Fibroblast of lung (primary cell): ENCODE measurements around the gene PLOD3. TPM values are rescaled to one million over a fixed set of nuclear protein-coding genes. Genes with fewer than 3 reads are reported as not detected.
"Not testable (repeated sequence)": the region's sequence is repeated elsewhere in the genome, so short reads cannot be mapped to it uniquely, and the experiment has no call there.

Experiments used
- DNase-seq, 2 donors: peaks; one replicate each; pipeline versions ENCODE4 v3.0.0 to v3.0.0-alpha.2; 2010; ENCODE audit warnings: low read depth in 2 of 2
- H2AFZ ChIP-seq: 2 replicates; pipeline ENCODE4 v1.5.1; 2012; ENCODE audit warnings: low read length, control low read depth, inconsistent platforms
- H3K27ac ChIP-seq: 2 replicates; pipeline ENCODE4 v1.5.1; 2011; ENCODE audit warnings: low read length, control low read depth; ENCODE audit not compliant: insufficient read depth
- H3K27me3 ChIP-seq: 2 replicates; pipeline ENCODE4 v1.5.1; 2011; ENCODE audit warnings: mild to moderate bottlenecking, low read length; ENCODE audit not compliant: control insufficient read depth, insufficient read depth
- H3K36me3 ChIP-seq: 2 replicates; pipeline ENCODE4 v1.5.1; 2011; ENCODE audit warnings: low read length; ENCODE audit not compliant: control insufficient read depth, insufficient read depth
- H3K4me1 ChIP-seq: 2 replicates; pipeline ENCODE4 v1.5.1; 2011; ENCODE audit warnings: low read length; ENCODE audit not compliant: control insufficient read depth, insufficient read depth; ENCODE audit errors: extremely low read depth
- H3K4me2 ChIP-seq: 2 replicates; pipeline ENCODE4 v1.5.1; 2011; ENCODE audit warnings: low read length, control low read depth; ENCODE audit not compliant: insufficient read depth; ENCODE audit errors: extremely low read depth
- H3K4me3 ChIP-seq, 4 experiments: fragments of 200-600 bp in 1 of 4; sonication (generic) in 1 of 4; replicated peaks in 1 of 4; 2 replicates each; pipeline ENCODE4 v1.5.1; 2011 to 2016; ENCODE audit warnings: low read length in 4 of 4, low read depth in 3 of 4, mild to moderate bottlenecking in 3 of 4, control low read depth in 2 of 4, inconsistent platforms in 1 of 4, mixed read lengths in 1 of 4; ENCODE audit not compliant: insufficient read depth in 1 of 4; ENCODE audit errors: control extremely low read depth in 1 of 4
- H3K79me2 ChIP-seq: 2 replicates; pipeline ENCODE4 v1.5.1; 2012; ENCODE audit warnings: mild to moderate bottlenecking, low read length, inconsistent platforms; ENCODE audit not compliant: control insufficient read depth, insufficient read depth
- H3K9ac ChIP-seq: 2 replicates; pipeline ENCODE4 v1.5.1; 2011; ENCODE audit warnings: mild to moderate bottlenecking, low read length, control low read depth; ENCODE audit not compliant: insufficient read depth
- H3K9me3 ChIP-seq: 2 replicates; pipeline ENCODE4 v1.5.1; 2012; ENCODE audit warnings: low read depth, low read length; ENCODE audit not compliant: control insufficient read depth, insufficient read depth
- H4K20me1 ChIP-seq: 2 replicates; pipeline ENCODE4 v1.5.1; 2011; ENCODE audit warnings: low read length; ENCODE audit not compliant: control insufficient read depth, insufficient read depth; ENCODE audit errors: extremely low read depth
- EZH2 ChIP-seq: IDR thresholded peaks from 2 replicates; pipeline ENCODE4 v1.5.1; 2012; ENCODE audit warnings: low read length, control low read depth, mild to moderate bottlenecking; ENCODE audit errors: missing control alignments
- polyA plus RNA-seq, 2 donors: library from polyadenylated mRNA; depleted of rRNA in 1 of 2; stranded (reverse) in 1 of 2; unstranded in 1 of 2; fragments of >200 nt; gene quantifications; 2 replicates each; pipeline ENCODE4 v1.2.1, GENCODE V29; 2011 to 2012; ENCODE audit warnings: missing spikeins in 1 of 2
- total RNA-seq: library from RNA; depleted of rRNA; stranded (reverse); fragments of >200 nt; gene quantifications from 2 replicates; pipeline ENCODE4 v1.2.1, GENCODE V29; 2014
- TF ChIP-seq, protein P1 (sequence below), 2 donors: IDR thresholded peaks in 1 of 2; conservative IDR thresholded peaks in 1 of 2; 1 replicate in 1 of 2; 2 replicates in 1 of 2; pipeline ENCODE4 v1.5.1; 2011 to 2012; ENCODE audit warnings: low read length in 2 of 2, control low read depth in 1 of 2, inconsistent platforms in 1 of 2, low read depth in 1 of 2, mild to moderate bottlenecking in 1 of 2

Gene PLOD3
- total and polyA plus RNA-seq, 2 donors (not counting 1 experiment from before 2014, with no cell fraction given): 86.0 to 89.0 TPM

DNA sequence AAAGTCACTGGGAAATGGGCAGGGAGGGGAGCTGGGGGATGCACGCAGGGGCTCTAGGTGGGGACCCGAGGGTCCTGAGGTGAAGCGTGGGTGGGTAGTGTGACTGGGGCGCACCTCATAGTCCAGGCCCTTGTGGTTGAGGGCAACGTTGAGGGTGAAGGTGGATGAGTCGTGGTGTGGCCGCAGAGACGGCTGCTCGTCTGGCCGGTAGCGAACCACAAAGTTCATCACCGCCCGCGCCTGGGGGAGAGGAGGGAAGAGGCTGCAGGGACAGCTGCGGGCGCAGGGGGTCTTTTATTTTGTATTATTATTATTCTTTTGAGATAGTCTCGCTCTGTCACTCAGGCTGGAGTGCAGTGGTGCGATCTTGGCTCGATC, 10.7 kb downstream of the PLOD3 start:
- H3K4me2 ChIP-seq: no peak overlapping the region
- H3K27ac ChIP-seq: no peak overlapping the region
- no peak overlapping the region for H2AFZ ChIP-seq
- no peak overlapping the region for H3K9ac ChIP-seq
- no peak for TF ChIP-seq EZH2
- TF ChIP-seq, protein P1, sequence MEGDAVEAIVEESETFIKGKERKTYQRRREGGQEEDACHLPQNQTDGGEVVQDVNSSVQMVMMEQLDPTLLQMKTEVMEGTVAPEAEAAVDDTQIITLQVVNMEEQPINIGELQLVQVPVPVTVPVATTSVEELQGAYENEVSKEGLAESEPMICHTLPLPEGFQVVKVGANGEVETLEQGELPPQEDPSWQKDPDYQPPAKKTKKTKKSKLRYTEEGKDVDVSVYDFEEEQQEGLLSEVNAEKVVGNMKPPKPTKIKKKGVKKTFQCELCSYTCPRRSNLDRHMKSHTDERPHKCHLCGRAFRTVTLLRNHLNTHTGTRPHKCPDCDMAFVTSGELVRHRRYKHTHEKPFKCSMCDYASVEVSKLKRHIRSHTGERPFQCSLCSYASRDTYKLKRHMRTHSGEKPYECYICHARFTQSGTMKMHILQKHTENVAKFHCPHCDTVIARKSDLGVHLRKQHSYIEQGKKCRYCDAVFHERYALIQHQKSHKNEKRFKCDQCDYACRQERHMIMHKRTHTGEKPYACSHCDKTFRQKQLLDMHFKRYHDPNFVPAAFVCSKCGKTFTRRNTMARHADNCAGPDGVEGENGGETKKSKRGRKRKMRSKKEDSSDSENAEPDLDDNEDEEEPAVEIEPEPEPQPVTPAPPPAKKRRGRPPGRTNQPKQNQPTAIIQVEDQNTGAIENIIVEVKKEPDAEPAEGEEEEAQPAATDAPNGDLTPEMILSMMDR (conservative IDR thresholded peaks at IDR 0.05 in 1 of 2, IDR thresholded peaks at IDR 0.05 in 1 of 2; ENCODE audit: low read depth in 1 of 2, low read length in 2 of 2): no peak
- H3K36me3 ChIP-seq: peaks cover 14% of the 10 kb centered on the region
- H3K27me3 ChIP-seq: peaks cover 16% of the 10 kb centered on the region
- peaks cover 2% of the 10 kb centered on the region for H3K4me1 ChIP-seq
- H3K79me2 ChIP-seq: no peaks in the 10 kb centered on the region
- H3K9me3 ChIP-seq: no peaks in the 10 kb centered on the region
- H4K20me1 ChIP-seq: no peaks in the 10 kb centered on the region
- no peak overlapping the region for H3K4me3 ChIP-seq
- DNase-seq: no peak

GRCh38 chr7:101205901-101206664, 11.3 kb downstream of the PLOD3 start:
- H3K36me3 ChIP-seq: peaks cover 12% of the 10 kb centered on the region
- H3K4me3 ChIP-seq: no peak overlapping the region
- H4K20me1 ChIP-seq: no peaks in the 10 kb centered on the region
- H3K9ac ChIP-seq: no peak overlapping the region
- no peaks in the 10 kb centered on the region for H3K9me3 ChIP-seq
- no peak overlapping the region for H3K4me2 ChIP-seq
- DNase-seq: no peak
- H3K27me3 ChIP-seq: peaks cover 19% of the 10 kb centered on the region
- no peaks in the 10 kb centered on the region for H3K79me2 ChIP-seq
- TF ChIP-seq EZH2: no peak
- TF ChIP-seq, protein P1 (conservative IDR thresholded peaks at IDR 0.05 in 1 of 2, IDR thresholded peaks at IDR 0.05 in 1 of 2; ENCODE audit: low read depth in 1 of 2, low read length in 2 of 2): no peak
- no peak overlapping the region for H3K27ac ChIP-seq
- peaks cover 2% of the 10 kb centered on the region for H3K4me1 ChIP-seq
- no peak overlapping the region for H2AFZ ChIP-seq

- not testable (repeated sequence) for H3K36me3 ChIP-seq, DNase-seq, H3K4me1 ChIP-seq, H4K20me1 ChIP-seq, H2AFZ ChIP-seq, H3K9me3 ChIP-seq, H3K4me3 ChIP-seq, H3K79me2 ChIP-seq, H3K4me2 ChIP-seq, H3K27ac ChIP-seq, H3K9ac ChIP-seq
- H3K27me3 ChIP-seq: peaks cover 28% of the 10 kb centered on the region
Measured at GRCh38 chr7:101203740-101204738, 13.3 kb downstream of the PLOD3 start.
